Adrenal gland (tissue), 12 donors: ENCODE measurements around the gene SEPTIN10. TPM values are rescaled to one million over a fixed set of nuclear protein-coding genes. Genes with fewer than 3 reads are reported as not detected.
"Not testable (repeated sequence)": the region's sequence is repeated elsewhere in the genome, so short reads cannot be mapped to it uniquely, and the experiment has no call there.

Experiments used
- DNase-seq, 7 donors: peaks; one replicate each; pipeline ENCODE4 v3.0.0-alpha.2; 2019 to 2020
- H3K27ac ChIP-seq, 5 donors: fragments of 200-600 bp; sonication (generic) in 4 of 5; 1 replicate in 3 of 5; 2 replicates in 2 of 5; pipeline versions ENCODE4 v1.5.1 to v1.8.0; 2016 to 2020; ENCODE audit warnings: mild to moderate bottlenecking in 1 of 5
- H3K27me3 ChIP-seq: fragments of 200-600 bp; 2 replicates; pipeline ENCODE4 v1.8.0; 2021
- H3K36me3 ChIP-seq, 2 donors: fragments of 200-600 bp; replicated peaks in 1 of 2; 1 replicate in 1 of 2; 2 replicates in 1 of 2; pipeline versions ENCODE4 v1.5.1 to v1.8.0; 2018 to 2022
- H3K4me1 ChIP-seq, 2 donors: fragments of 200-600 bp; replicated peaks in 1 of 2; 1 replicate in 1 of 2; 2 replicates in 1 of 2; pipeline versions ENCODE4 v1.5.1 to v1.8.0; 2018 to 2021
- H3K4me3 ChIP-seq, 4 donors: fragments of 200-600 bp; sonication (generic) in 3 of 4; one replicate each; pipeline ENCODE4 v1.5.1; 2016 to 2018
- H3K9me3 ChIP-seq, 3 donors: fragments of 200-600 bp; sonication (generic) in 1 of 3; replicated peaks in 1 of 3; 1 replicate in 2 of 3; 2 replicates in 1 of 3; pipeline versions ENCODE4 v1.5.1 to v1.8.0; 2016 to 2021
- CTCF ChIP-seq, 6 experiments: fragments of 450-650 bp in 4 of 6; fragments of 200-600 bp in 2 of 6; sonication (generic) in 1 of 6; IDR thresholded peaks; 1 replicate in 5 of 6; 2 replicates in 1 of 6; pipeline versions ENCODE4 v1.5.1 to v1.8.0; 2016 to 2021; ENCODE audit warnings: antibody characterized with exemption in 6 of 6, mild to moderate bottlenecking in 2 of 6, moderate library complexity in 1 of 6
- POLR2A ChIP-seq, 2 donors: fragments of 450-650 bp; IDR thresholded peaks; one replicate each; pipeline ENCODE4 v1.6.1; 2017; ENCODE audit warnings: antibody characterized with exemption in 2 of 2, mild to moderate bottlenecking in 2 of 2, moderate library complexity in 1 of 2
- WGBS, 4 donors: extraction: QIAGEN DNeasy Blood & Tissue Kit in 2 of 4; methylation state at CpG; one replicate each; pipeline versions ENCODE4 v1.1.5 to v1.1.7; 2013 to 2017; 5-methylcytosine and 5-hydroxymethylcytosine counted together
- intact Hi-C, 2 donors: fragments of 100-400 bp; cut with DNase I; formaldehyde crosslinking; loops; one replicate each; pipeline versions ENCODE4 v1.14.1 to v1.15.0; 2022 to 2023
- polyA plus RNA-seq, 3 donors: library from polyadenylated mRNA; stranded (reverse); fragments of 200-250 nt in 2 of 3; fragments of 350-450 nt in 1 of 3; fragmentation: Illumina TruSeq in 1 of 3; extraction: RNeasy Lipid Tissue Mini Kit (QIAGEN cat#74804) in 1 of 3; gene quantifications; one replicate each; pipeline ENCODE4 v1.2.3, GENCODE V29; 2013 to 2014
- total RNA-seq, 9 donors: library from RNA; depleted of rRNA in 4 of 9; stranded (reverse); fragments of >200 nt in 4 of 9; fragments of 120-200 nt in 1 of 9; fragmentation: NEBNext Ultra II Directional in 1 of 9; extraction: Animal tissue kit (Norgen Biotek cat#: 25700) in 1 of 9; gene quantifications; one replicate each; pipeline versions ENCODE4 v1.1.0 to v1.2.4, GENCODE V29; 2013 to 2023
- donor health status: healthy with polysubstance abuse.
- donor health status: Bipolar disorder and iron deficiency.
- donor health status: DM: yes; HTN: yes; CAD: no.
- donor health status: DM: no; HTN: no; CAD: no.
- donor health status: DM: no; HTN: no; CAD: no.
- donor health status: DM: yes; HTN: yes; CAD: no.

The SEPTIN10 gene
- total and polyA plus RNA-seq, 12 donors, result 18.1 to 91.3 (median 44.8) TPM

- TF ChIP-seq CTCF (IDR thresholded peaks at IDR 0.05), result no peak
- no peak for TF ChIP-seq POLR2A (IDR thresholded peaks at IDR 0.05)
- Histone ChIP-seq H3K27ac (no peak overlapping the region), H3K36me3 (no peaks in the 10 kb centered on the region), H3K9me3 (no peaks in the 10 kb centered on the region), H3K27me3 (no peaks in the 10 kb centered on the region), H3K4me1 (no peaks in the 10 kb centered on the region), H3K4me3 (no peak overlapping the region)
- intact Hi-C loops, result no loop called here
- DNase-seq, result no peak
- WGBS, 4 donors, result 83 to 90% (median 88%) methylated on average over 6 of the region's 6 CpGs
These were observed 30.6 kb downstream of the SEPTIN10 start for GRCh38 chr2:109582928-109583895.

GRCh38 chr2:109577630-109578029 lies 36.1 kb downstream of the SEPTIN10 start:
- H3K9me3 ChIP-seq, DNase-seq, H3K4me1 ChIP-seq, H3K27me3 ChIP-seq, H3K36me3 ChIP-seq, H3K4me3 ChIP-seq, H3K27ac ChIP-seq, intact Hi-C loops: not testable (repeated sequence)
- 93 to 99% (median 97%) methylated on average over 7 of the region's 7 CpGs for WGBS, 4 donors

GRCh38 chr2:109575373-109575772 lies 38.4 kb downstream of the SEPTIN10 start:
- TF ChIP-seq CTCF (IDR thresholded peaks at IDR 0.05), result no peak
- TF ChIP-seq POLR2A (IDR thresholded peaks at IDR 0.05), result no peak
- 64 to 75% (median 69%) methylated on average over 1 of the region's 1 CpG for WGBS, 4 donors
- DNase-seq, result no peak
- Histone ChIP-seq H3K4me3 (no peak overlapping the region), H3K9me3 (no peaks in the 10 kb centered on the region), H3K36me3 (no peaks in the 10 kb centered on the region), H3K4me1 (no peaks in the 10 kb centered on the region), H3K27me3 (no peaks in the 10 kb centered on the region), H3K27ac (no peak overlapping the region)
- intact Hi-C loops, result no loop called here

- no peaks in the 10 kb centered on the region for H3K27me3 ChIP-seq
- no peak for TF ChIP-seq CTCF (IDR thresholded peaks at IDR 0.05)
- TF ChIP-seq POLR2A (IDR thresholded peaks at IDR 0.05), result no peak
- DNase-seq, result no peak
- no peak overlapping the region for H3K27ac ChIP-seq
- H3K36me3 ChIP-seq, result peaks cover 0 to 11% of the 10 kb centered on the region in 2 donors
- 88 to 97% (median 95%) methylated on average over 4 of the region's 4 CpGs for WGBS, 4 donors
- intact Hi-C loops, result no loop called here
- H3K4me1 ChIP-seq, result peaks cover 0 to 5% of the 10 kb centered on the region in 2 donors
- H3K9me3 ChIP-seq, result no peaks in the 10 kb centered on the region
- H3K4me3 ChIP-seq, result no peak overlapping the region
These were observed 49.7 kb downstream of the SEPTIN10 start for GRCh38 chr2:109563980-109564550.
